SK-N-SH treated with all-trans-retinoic acid at 6 μM for 48 hours (cell line): ENCODE measurements around the gene FKBP11.

ENCODE experiments used
- ARNTL ChIP-seq: fragments of 450-650 bp; formaldehyde crosslinking; IDR thresholded peaks from 2 replicates; pipeline ENCODE4 v1.5.0; 2020; ENCODE audit warnings: low read depth, mild to moderate bottlenecking, moderate library complexity, borderline replicate concordance
- BACH2 ChIP-seq: fragments of 250-450 bp; sonication (Bioruptor Pico); IDR thresholded peaks from 2 replicates; pipeline ENCODE4 v1.9.0; 2021; ENCODE audit warnings: mild to moderate bottlenecking, borderline replicate concordance
- CREB5 ChIP-seq: fragments of 250-450 bp; sonication (Bioruptor Pico); IDR thresholded peaks from 2 replicates; pipeline ENCODE4 v1.5.1; 2020; ENCODE audit warnings: low read depth, mild to moderate bottlenecking, moderate library complexity
- CSDC2 ChIP-seq: fragments of 250-450 bp; sonication (Bioruptor Pico); IDR thresholded peaks from 2 replicates; pipeline ENCODE4 v1.5.0; 2020; ENCODE audit warnings: mild to moderate bottlenecking, moderate library complexity
- PATZ1 ChIP-seq: fragments of 250-450 bp; sonication (Bioruptor Pico); IDR thresholded peaks from 2 replicates; pipeline ENCODE4 v1.8.0; 2020; ENCODE audit warnings: mild to moderate bottlenecking, moderate library complexity, borderline replicate concordance
- RARB ChIP-seq: fragments of 250-450 bp; sonication (Bioruptor Pico); IDR thresholded peaks from 2 replicates; pipeline ENCODE4 v1.8.0; 2021; ENCODE audit warnings: mild to moderate bottlenecking, moderate library complexity
- SNAI2 ChIP-seq: fragments of 250-450 bp; sonication (Bioruptor Pico); IDR thresholded peaks from 2 replicates; pipeline ENCODE4 v1.5.0; 2020; ENCODE audit warnings: mild to moderate bottlenecking, moderate library complexity
- ZFP3 ChIP-seq: fragments of 250-450 bp; sonication (Bioruptor Pico); IDR thresholded peaks from 2 replicates; pipeline ENCODE4 v1.5.0; 2020; ENCODE audit warnings: mild to moderate bottlenecking, moderate library complexity
- ZFP30 ChIP-seq: fragments of 450-650 bp; formaldehyde crosslinking; IDR thresholded peaks from 2 replicates; pipeline ENCODE4 v1.5.0; 2022; ENCODE audit warnings: mild to moderate bottlenecking, moderate library complexity
- ZNF565 ChIP-seq: fragments of 450-650 bp; formaldehyde crosslinking; conservative IDR thresholded peaks from 2 replicates; pipeline ENCODE4 v1.5.0; 2020; ENCODE audit warnings: low read depth, mild to moderate bottlenecking, moderate library complexity

- TF ChIP-seq SNAI2 (CRISPR knock-in tag): no peak
- no peak for TF ChIP-seq PATZ1
- TF ChIP-seq ARNTL (CRISPR knock-in tag): no peak
- TF ChIP-seq ZNF565: no peak
- TF ChIP-seq BACH2 (CRISPR knock-in tag): no peak
- TF ChIP-seq ZFP3 (CRISPR knock-in tag): no peak
- TF ChIP-seq RARB (CRISPR knock-in tag): no peak
- no peak for TF ChIP-seq CSDC2
- TF ChIP-seq CREB5 (CRISPR knock-in tag): no peak
- no peak for TF ChIP-seq ZFP30 (CRISPR knock-in tag)
These were observed 15.1 kb downstream of the FKBP11 start for GRCh38 chr12:48910196-48910595.
